CD1c-positive myeloid dendritic cell (primary cell): ENCODE measurements around the gene LIMS2.
A peak's percentile ranks its signal among the peaks of the same experiment; 100 is the strongest.

Experiments used
- DNase-seq: peaks from one replicate; pipeline ENCODE4 v3.0.0-alpha.2; 2016; ENCODE audit errors: extremely low spot score

Gene LIMS2

GRCh38 chr2:127658641-127659407 lies 16.5 kb downstream of the LIMS2 start:
- no peak for DNase-seq

GRCh38 chr2:127658146-127658545 lies 17.2 kb downstream of the LIMS2 start:
- DNase-seq, result no peak

- no peak for DNase-seq
These were observed 18.1 kb downstream of the LIMS2 start for GRCh38 chr2:127657232-127657595.

- DNase-seq, result no peak
These were observed 18.6 kb downstream of the LIMS2 start for GRCh38 chr2:127656569-127657231.

- DNase-seq, result no peak
These were observed 19.9 kb downstream of the LIMS2 start for GRCh38 chr2:127655209-127656073.

- DNase-seq, result no peak
These were observed 20.5 kb downstream of the LIMS2 start for GRCh38 chr2:127654838-127655175.

GRCh38 chr2:127654084-127654837 lies 21.1 kb downstream of the LIMS2 start:
- no peak for DNase-seq

GRCh38 chr2:127653421-127654083 lies 21.8 kb downstream of the LIMS2 start:
- DNase-seq, result no peak

GRCh38 chr2:127652786-127653357 lies 22.5 kb downstream of the LIMS2 start:
- no peak for DNase-seq

GRCh38 chr2:127651971-127652550 lies 23.3 kb downstream of the LIMS2 start:
- DNase-seq, result no peak

GRCh38 chr2:127651381-127651809 lies 23.9 kb downstream of the LIMS2 start:
- no peak for DNase-seq

- no peak for DNase-seq
These were observed 24.4 kb downstream of the LIMS2 start for GRCh38 chr2:127650785-127651380.

GRCh38 chr2:127650041-127650784 lies 25.1 kb downstream of the LIMS2 start:
- no peak for DNase-seq

- DNase-seq, result peak; percentile 89
These were observed 25.7 kb downstream of the LIMS2 start for GRCh38 chr2:127649684-127650040.

- DNase-seq, result no peak
These were observed 26.2 kb downstream of the LIMS2 start for GRCh38 chr2:127649100-127649611.

GRCh38 chr2:127648321-127648720 lies 27.0 kb downstream of the LIMS2 start:
- no peak for DNase-seq

GRCh38 chr2:127647242-127648190 lies 27.8 kb downstream of the LIMS2 start:
- no peak for DNase-seq
